ENCODE results near the gene CLBA1.

Gene CLBA1

DNA sequence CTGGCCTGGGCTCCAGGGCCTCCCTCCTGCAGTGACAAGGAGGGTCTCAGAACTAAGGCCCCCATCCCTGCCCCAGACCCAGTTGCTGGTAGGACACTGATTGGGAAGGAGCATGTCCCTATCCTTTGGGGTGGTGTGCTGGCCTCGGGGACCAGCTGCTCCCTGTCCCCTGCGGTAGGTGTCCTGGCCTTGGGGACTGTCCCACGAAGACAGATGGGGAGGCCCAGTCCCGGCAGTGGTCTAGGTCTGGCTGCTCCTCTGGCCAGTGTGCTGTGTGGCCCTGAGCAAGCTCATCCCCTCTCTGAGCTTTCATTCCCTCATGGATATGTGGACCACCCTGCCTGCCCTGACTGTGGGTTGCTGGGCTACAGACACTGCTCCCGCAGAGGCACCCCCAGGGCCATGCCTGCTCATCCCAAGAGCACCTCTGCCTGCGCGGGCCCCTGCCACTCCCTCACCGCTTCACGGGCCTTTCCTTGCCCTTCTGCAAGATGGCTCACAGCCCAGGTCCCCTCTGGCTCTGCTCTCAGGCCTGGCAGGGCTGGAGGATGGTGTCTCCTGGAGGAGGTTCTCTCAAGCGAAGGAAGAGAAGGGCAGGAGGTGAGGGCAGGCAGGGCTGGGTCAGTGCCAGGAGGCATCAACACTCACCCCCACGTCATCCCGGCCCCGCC lies 19.9 kb upstream of the CLBA1 start:
- Histone ChIP-seq H3K79me2 (ENCODE audit: control insufficient read depth, low read length) (no peaks in the 10 kb centered on the region), H3K4me1 (ENCODE audit: control insufficient read depth, low read length) (peaks cover 22% of the 10 kb centered on the region), H3K27ac (ENCODE audit: low read depth, low read length) (no peak overlapping the region), H3K4me3 (ENCODE audit: low read length) (no peak overlapping the region), H3K9me3 (ENCODE audit: control insufficient read depth, insufficient read depth, low read length) (no peaks in the 10 kb centered on the region), H3K4me2 (ENCODE audit: low read length) (no peak overlapping the region), H3K36me3 (ENCODE audit: control insufficient read depth, low read length) (no peaks in the 10 kb centered on the region), H4K20me1 (ENCODE audit: control insufficient read depth, insufficient read depth, low read depth, low read length) (no peaks in the 10 kb centered on the region), H3K9me2 (replicated peaks; ENCODE audit: control insufficient read depth, low read length) (no peaks in the 10 kb centered on the region), H3F3A (ENCODE audit: control insufficient read depth, insufficient read depth) (no peaks in the 10 kb centered on the region), H3K27me3 (ENCODE audit: control insufficient read depth, low read length) (peaks cover 17% of the 10 kb centered on the region; the same call in 1 of the 2 replicates)
- no peak for TF ChIP-seq EZH2phosphoT487 (IDR thresholded peaks at IDR 0.05; ENCODE audit: borderline replicate concordance, low read length)
- TF ChIP-seq, protein P1, sequence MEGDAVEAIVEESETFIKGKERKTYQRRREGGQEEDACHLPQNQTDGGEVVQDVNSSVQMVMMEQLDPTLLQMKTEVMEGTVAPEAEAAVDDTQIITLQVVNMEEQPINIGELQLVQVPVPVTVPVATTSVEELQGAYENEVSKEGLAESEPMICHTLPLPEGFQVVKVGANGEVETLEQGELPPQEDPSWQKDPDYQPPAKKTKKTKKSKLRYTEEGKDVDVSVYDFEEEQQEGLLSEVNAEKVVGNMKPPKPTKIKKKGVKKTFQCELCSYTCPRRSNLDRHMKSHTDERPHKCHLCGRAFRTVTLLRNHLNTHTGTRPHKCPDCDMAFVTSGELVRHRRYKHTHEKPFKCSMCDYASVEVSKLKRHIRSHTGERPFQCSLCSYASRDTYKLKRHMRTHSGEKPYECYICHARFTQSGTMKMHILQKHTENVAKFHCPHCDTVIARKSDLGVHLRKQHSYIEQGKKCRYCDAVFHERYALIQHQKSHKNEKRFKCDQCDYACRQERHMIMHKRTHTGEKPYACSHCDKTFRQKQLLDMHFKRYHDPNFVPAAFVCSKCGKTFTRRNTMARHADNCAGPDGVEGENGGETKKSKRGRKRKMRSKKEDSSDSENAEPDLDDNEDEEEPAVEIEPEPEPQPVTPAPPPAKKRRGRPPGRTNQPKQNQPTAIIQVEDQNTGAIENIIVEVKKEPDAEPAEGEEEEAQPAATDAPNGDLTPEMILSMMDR (IDR thresholded peaks at IDR 0.05; ENCODE audit: low read depth, low read length, poor library complexity, severe bottlenecking), result no peak

DNA sequence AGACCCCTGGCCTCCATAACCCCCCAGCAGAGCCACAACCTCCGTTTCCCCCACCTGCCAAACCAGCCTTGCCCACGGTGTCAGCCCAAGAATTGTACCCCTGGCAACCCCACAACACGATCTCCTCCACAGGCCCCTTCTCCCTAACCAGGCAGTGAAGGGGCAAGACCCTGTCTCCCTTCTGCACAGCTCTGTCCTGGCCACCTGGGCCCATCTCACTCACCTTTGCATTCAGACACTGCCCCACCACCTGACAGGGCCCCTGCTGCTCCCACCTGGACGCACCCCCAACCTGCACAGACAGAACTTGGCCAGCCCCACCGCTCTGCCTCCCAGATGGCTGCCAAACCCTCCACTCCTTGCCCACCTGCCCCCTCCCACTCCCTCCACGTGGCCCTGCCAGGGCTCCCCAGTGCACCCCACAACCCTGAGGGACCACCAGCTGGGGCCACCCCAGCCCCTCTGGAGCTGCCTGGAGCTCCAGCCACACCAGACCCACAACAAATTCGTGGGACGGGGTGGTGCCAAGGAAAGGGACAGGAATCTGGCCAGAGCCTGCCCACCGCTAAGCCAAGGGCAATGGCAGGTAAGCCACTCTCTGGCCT lies 19.2 kb upstream of the CLBA1 start:
- no peak overlapping the region for H3K4me2 ChIP-seq (ENCODE audit: low read length)
- no peaks in the 10 kb centered on the region for H3K36me3 ChIP-seq (ENCODE audit: control insufficient read depth, low read length)
- no peaks in the 10 kb centered on the region for H3K79me2 ChIP-seq (ENCODE audit: control insufficient read depth, low read length)
- H3K27me3 ChIP-seq (ENCODE audit: control insufficient read depth, low read length), result peaks cover 17% of the 10 kb centered on the region; the same call in 1 of the 2 replicates
- no peaks in the 10 kb centered on the region for H4K20me1 ChIP-seq (ENCODE audit: control insufficient read depth, insufficient read depth, low read depth, low read length)
- H3K27ac ChIP-seq (ENCODE audit: low read depth, low read length), result no peak overlapping the region
- no peaks in the 10 kb centered on the region for H3F3A ChIP-seq (ENCODE audit: control insufficient read depth, insufficient read depth)
- H3K4me1 ChIP-seq (ENCODE audit: control insufficient read depth, low read length), result peaks cover 22% of the 10 kb centered on the region
- no peak overlapping the region for H3K4me3 ChIP-seq (ENCODE audit: low read length)
- no peak for TF ChIP-seq EZH2phosphoT487 (IDR thresholded peaks at IDR 0.05; ENCODE audit: borderline replicate concordance, low read length)
- TF ChIP-seq, protein P1 (IDR thresholded peaks at IDR 0.05; ENCODE audit: low read depth, low read length, poor library complexity, severe bottlenecking), result no peak
- no peaks in the 10 kb centered on the region for H3K9me3 ChIP-seq (ENCODE audit: control insufficient read depth, insufficient read depth, low read length)
- no peaks in the 10 kb centered on the region for H3K9me2 ChIP-seq (replicated peaks; ENCODE audit: control insufficient read depth, low read length)

DNA sequence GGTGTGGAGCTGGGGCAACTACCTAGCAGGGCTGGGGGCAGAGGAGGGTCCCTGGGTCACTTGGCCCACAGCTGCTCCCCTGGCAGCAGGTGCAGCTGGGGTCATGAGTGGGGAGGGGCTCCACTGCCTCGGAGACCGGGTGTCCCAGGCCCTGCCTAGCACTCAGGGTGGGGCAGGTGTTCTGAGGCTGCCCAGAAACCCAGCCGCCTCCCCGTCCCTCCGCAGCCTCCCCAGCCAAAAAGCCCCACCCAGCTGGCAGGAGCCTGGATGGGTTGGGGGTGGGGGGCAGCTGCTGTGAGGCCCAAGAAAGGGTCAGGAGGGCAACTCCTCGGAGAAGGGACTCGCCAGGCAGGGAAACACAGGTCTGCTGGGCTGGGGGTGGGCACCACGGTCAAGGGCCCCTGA lies 18.6 kb upstream of the CLBA1 start:
- TF ChIP-seq, protein P1 (IDR thresholded peaks at IDR 0.05; ENCODE audit: low read depth, low read length, poor library complexity, severe bottlenecking), result no peak
- no peak for TF ChIP-seq EZH2phosphoT487 (IDR thresholded peaks at IDR 0.05; ENCODE audit: borderline replicate concordance, low read length)
- Histone ChIP-seq H3F3A (ENCODE audit: control insufficient read depth, insufficient read depth) (no peaks in the 10 kb centered on the region), H3K27ac (ENCODE audit: low read depth, low read length) (no peak overlapping the region), H3K27me3 (ENCODE audit: control insufficient read depth, low read length) (peaks cover 17% of the 10 kb centered on the region; the same call in 1 of the 2 replicates), H3K9me2 (replicated peaks; ENCODE audit: control insufficient read depth, low read length) (no peaks in the 10 kb centered on the region), H3K4me2 (ENCODE audit: low read length) (no peak overlapping the region), H3K4me3 (ENCODE audit: low read length) (no peak overlapping the region), H3K4me1 (ENCODE audit: control insufficient read depth, low read length) (peaks cover 22% of the 10 kb centered on the region), H3K9me3 (ENCODE audit: control insufficient read depth, insufficient read depth, low read length) (no peaks in the 10 kb centered on the region), H4K20me1 (ENCODE audit: control insufficient read depth, insufficient read depth, low read depth, low read length) (no peaks in the 10 kb centered on the region), H3K79me2 (ENCODE audit: control insufficient read depth, low read length) (no peaks in the 10 kb centered on the region), H3K36me3 (ENCODE audit: control insufficient read depth, low read length) (no peaks in the 10 kb centered on the region)

Measured in DOHH2 (cell line).